Esophagus mucosa (tissue), 1 donor: ENCODE data around the gene FEZ2. TPM values are rescaled to one million over a fixed set of nuclear protein-coding genes. Genes with fewer than 3 reads are reported as not detected.
A peak's percentile ranks its signal among the peaks of the same experiment; 100 is the strongest.

Experiments used
- ATAC-seq: fragments of 200-7000 bp; cut with Tn5 transposase; one replicate; pipeline ENCODE4 v1.9.1; 2020
- total RNA-seq: library from RNA; stranded (reverse); gene quantifications from one replicate; pipeline ENCODE4 v1.2.4, GENCODE V29; 2023
- donor health status: DM: yes; HTN: yes; CAD: no.

FEZ2 gene
- total RNA-seq, 1 donor from 2014 or later: 19.8 TPM

DNA sequence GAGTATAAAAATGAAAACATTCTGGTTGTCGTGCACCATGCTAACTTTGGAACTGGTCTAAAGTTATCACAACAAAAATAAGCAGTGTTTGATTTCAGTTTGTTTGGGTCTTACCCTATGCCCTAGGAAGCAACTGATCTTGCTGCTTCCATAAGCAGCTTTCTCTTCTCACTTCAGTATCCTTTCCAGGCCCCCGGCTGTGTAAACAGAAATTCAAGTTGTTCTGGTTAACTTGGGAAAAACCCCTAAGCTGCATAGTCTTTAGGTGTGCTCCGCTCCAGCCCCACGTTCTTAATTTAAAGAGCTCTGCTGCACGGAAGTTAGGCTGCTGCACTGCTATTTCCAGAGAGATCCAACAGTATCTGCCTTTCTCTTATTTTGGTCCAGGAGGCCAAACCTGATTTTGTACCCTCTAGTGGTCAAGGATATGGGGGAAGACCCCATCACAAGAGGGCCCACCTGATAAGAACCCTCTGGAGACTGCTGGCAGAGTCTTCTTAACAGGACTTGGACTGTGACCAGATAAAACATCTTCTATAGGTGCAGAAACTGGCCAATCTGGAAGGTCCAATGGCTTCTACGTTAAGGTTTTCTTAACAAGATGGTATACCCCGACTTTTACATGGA, 69.1 kb downstream of the FEZ2 start:
- ATAC-seq: no peak

DNA sequence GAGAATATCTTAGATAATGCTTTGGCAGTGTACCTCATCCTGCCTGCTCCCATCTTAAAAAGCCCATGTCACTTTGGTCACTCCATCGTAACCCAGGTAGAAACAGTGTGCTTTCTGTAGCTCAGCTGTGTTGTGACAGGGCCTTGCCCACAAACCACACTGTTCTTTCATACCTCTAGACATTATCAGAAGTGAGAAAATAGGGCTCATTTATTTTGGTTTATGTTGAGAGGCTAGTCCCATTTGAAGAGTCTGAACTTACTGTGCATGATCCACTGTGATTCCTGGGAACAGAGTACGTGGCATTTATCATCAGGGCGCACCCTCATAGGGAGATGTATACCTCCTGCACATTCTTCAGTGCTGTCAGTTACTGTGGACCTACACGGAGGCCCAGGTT, 69.7 kb downstream of the FEZ2 start:
- no peak for ATAC-seq

DNA sequence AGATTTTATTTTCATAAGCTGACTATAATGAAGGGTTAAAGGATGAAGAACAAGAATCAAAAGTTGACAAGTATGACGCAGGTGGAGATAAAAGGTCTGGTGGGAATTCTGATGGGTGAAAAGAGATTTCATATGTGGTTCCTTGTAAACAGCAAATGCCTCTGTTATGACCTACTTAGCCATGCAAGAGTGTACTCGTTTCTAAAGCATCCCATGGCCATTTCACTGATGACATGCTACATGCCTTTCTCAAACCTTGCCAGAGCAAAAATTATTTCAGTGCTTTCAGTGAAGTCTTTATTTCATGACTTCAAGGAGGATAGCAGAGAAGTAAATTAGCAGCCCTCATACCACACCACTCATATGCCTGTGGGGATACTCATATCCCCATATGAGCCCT, 71.7 kb downstream of the FEZ2 start:
- no peak for ATAC-seq

DNA sequence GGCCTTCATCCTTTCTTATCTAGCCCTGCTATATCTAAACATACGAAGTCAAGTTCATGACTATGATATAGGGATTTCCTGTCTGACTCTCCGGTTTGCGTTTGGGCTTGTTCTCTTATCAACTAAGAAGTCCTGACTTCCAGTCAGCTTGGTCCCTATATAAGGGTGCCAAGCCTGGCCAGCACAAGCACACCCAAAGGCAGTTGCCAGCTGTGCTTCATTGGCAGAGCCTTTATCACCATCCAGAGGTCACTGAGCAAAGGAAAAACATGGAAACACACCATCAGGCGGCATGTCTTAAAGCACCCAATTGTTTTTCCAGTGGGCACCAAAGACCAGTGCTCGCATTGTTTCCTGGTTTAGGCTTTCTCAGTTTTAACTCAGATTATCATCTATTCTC, 72.7 kb downstream of the FEZ2 start:
- ATAC-seq: no peak

DNA sequence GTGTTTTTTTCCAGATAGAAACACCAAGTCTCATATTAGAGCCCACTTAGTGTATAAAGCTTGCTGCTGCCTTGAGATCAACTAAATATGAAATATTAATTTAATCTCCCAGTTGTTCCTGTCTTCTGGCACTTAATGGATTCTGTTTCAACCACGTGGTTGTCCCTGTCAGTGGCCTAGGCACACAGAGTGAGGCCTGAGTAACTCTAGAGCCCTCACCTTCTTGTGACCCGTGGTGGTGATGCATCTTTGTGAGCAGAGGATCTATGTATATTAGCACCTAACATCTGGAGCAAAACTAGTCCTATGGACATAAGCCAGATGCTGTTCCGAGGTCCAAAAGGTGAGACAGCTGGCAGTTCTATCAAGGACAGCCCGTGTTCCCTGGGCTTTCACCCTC, 74.8 kb downstream of the FEZ2 start:
- no peak for ATAC-seq

DNA sequence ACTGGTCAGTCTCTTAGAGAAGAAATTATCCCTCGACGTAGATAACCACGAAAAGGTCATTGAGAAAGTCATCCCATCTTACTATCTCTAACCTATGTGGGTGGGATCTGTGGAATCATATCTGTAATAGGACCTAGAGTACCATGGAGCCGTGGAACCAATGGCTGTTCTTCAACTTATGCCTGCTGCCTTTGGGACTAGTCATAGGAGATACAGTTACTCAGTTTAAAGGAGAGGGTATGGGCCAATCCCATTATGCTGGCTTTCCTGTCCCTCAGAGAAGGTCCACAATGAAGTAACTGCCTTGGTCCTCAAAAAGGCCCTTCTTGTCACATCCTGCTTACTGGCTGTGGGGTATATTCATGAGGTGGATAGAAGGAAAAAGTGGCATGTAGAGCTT, 77.5 kb downstream of the FEZ2 start:
- ATAC-seq: no peak

DNA sequence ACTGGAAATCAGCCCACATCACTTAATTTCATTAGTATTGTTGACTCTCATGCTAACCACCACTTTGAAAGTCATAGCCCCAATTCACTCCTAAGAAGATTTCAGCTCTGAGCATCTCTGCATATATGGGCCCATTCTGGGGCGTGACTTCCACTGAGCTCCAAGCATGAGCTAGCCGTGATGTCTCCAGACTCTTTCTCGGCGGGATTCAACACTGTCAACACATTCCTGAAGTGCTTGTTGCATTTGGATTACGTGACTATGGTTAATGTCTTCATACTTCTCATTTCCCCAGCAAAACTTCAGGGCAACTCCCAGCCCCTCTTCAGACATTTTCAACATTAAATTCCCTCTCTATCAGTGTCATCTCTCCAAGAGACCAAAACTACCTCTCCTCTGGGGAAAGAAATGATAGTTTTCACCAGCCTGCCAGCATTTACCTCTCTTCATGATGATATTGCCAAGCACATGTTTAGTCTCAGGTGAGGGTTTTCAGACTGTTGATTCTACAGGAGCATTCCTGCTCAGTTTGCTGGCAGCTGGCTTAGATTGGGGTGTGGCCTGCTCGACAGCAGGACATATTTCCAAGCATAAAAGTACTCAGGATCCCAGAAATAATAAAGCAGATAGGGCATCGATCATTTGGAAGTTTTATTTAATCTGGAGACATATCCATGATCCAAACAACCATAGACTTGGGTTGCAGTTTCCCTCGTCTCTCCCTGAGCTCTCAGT, 81.7 kb downstream of the FEZ2 start:
- ATAC-seq: no peak

DNA sequence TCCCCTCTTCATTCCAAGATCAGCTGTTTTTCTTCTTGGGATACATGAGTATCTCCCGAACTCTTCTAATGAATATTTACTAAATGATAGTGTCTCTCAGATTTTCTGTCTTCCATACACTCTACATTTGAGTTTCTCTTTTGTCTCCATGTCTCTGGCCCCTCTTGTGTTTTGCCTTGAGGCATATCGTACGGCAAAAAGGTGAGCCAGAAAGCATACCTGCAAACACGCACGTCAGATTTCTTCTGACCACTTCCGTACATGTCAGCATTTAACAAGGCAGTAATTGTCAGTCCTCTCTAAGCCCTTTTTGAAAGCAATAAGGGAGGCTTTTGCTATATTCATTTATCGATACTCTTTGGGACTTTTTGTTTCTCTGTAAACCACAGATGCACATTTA, 82.4 kb downstream of the FEZ2 start:
- ATAC-seq: no peak

DNA sequence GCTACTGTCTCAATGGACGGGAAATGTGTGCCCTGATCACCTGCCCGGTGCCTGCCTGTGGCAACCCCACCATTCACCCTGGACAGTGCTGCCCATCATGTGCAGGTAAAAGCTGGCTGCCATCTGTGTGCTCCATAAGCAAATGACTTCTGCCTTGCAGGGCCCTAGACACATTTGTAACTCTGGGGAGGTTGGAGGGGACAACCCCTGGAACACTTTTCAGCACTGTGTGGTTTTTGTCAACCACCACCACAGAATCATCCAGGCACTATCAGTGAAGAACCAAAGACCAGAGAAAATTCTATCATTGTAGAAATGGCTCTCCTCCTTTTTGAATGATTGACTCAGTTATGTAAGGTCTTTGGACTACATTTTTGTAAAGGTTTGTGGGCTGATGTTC, 84.3 kb downstream of the FEZ2 start:
- no peak for ATAC-seq

DNA sequence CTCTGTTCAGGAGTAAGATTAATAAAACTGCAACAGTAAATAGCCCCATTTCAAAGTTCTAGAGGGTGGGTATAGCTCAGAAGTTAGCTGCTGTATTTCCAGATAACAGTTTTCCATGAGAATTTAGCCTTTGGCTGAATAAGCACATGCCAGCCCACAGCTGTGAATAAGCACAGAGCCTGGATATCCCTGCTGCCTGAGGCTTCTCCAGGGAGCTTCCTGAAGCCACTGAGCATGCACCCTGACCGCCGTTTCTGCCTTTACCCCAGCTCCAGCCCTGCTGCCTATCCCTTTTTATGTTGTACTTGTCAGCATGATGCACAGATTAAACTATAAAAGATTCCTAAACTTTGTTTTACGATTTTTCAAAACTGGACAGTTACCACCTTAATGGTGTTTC, 85.3 kb downstream of the FEZ2 start:
- ATAC-seq: no peak

DNA sequence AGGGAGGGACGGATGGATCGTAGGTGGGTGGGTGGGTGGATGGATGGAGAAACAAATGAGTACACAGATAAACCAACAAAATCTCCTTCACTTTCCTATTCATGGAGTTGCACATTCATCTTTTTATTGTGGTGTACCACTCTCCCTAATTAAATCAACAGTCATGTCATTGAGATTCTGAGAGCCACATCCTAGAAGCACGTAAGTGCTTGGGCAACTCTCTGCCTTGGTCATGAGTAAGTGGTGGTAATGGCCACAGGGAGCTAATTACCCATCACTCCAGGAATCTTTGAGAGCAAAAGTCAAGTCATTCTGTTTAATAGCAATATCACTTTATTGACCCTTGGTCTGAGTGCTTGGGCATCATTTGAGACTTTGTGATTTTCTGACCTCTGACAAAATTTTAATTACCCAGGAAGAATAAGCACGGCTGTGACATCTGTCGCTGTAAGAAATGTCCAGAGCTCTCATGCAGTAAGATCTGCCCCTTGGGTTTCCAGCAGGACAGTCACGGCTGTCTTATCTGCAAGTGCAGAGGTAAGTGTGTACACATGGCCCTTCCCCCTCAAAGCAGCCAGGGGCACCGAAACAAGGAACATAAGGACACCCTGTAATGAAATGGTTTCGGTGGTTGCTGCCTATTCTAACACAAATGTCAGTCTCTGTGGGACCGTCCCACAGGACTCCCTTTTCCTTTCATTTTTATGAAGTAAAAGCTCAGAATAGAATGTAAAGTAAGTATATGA, 85.9 kb downstream of the FEZ2 start:
- ATAC-seq: no peak

DNA sequence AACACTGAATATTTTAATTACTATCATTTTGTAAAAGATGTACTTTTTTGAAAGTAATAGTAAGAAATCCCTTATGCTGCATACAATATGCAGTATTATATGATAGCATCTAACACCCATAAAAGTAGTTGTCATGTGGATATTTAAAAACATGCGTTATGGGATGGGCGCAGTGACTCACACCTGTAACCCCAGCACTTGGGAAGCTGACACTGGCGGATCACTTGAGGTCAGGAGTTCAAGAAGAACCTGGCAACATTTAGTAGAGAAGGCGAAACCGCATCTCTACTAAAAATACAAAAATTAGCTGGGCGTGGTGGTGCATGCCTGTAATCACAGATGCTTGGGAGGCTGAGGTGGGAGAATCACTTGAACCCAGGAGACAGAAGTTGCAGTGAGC, 88.9 kb downstream of the FEZ2 start:
- ATAC-seq: no peak

DNA sequence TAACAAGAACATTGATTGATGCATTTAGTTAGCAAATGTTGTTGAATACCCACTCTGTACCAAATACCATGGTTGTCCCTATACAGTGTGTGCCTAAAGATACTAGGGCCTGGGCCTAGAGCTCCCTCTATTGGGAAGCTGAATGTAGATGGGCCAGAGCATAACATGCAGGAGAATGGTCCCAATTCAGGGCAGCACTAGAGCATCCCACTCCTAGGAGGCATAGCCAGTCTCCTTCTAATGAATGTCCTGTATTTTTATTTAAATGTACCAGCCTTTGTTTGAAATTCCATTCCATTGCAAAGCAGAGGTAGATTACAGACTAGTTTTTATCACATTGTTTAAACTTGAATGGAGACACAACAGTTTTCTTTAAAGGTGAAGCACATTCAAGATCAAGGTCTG, 90.6 kb downstream of the FEZ2 start:
- ATAC-seq: peak; percentile 80

Other genes with a start within 250 kb of the FEZ2 start
- gene CRIM1, start 242.4 kb downstream of the FEZ2 start, total RNA-seq: 15.2 TPM
- 2.6 TPM for gene VIT, start 98.5 kb upstream of the FEZ2 start, total RNA-seq